Aorta (tissue), 5 donors: ENCODE measurements around the gene SERPINA3. TPM values are rescaled to one million over a fixed set of nuclear protein-coding genes. Genes with fewer than 3 reads are reported as not detected.
A peak's percentile ranks its signal among the peaks of the same experiment; 100 is the strongest.

Experiments used
- ATAC-seq: fragments of 200-7000 bp; cut with Tn5 transposase; one replicate; pipeline ENCODE4 v1.9.1; 2022; ENCODE audit warnings: moderate library complexity; ENCODE audit not compliant: low FRiP score
- DNase-seq, 2 donors: peaks; one replicate each; pipeline ENCODE4 v3.0.0-alpha.2; 2020
- H3K27ac ChIP-seq, 2 donors: one replicate each; pipeline ENCODE4 v1.5.1; 2013; ENCODE audit warnings: low read length in 2 of 2, mild to moderate bottlenecking in 2 of 2, moderate library complexity in 2 of 2, control low read depth in 1 of 2, inconsistent platforms in 1 of 2, low read depth in 1 of 2
- H3K27me3 ChIP-seq, 2 donors: one replicate each; pipeline ENCODE4 v1.6.1; 2013; ENCODE audit warnings: control low read depth in 1 of 2, low read length in 1 of 2, mild to moderate bottlenecking in 1 of 2, moderate library complexity in 1 of 2; ENCODE audit not compliant: insufficient read depth in 2 of 2, control insufficient read depth in 1 of 2
- H3K36me3 ChIP-seq, 2 donors: one replicate each; pipeline ENCODE4 v1.6.1; 2013; ENCODE audit warnings: control low read depth in 1 of 2, low read length in 1 of 2, mild to moderate bottlenecking in 1 of 2; ENCODE audit not compliant: insufficient read depth in 2 of 2, control insufficient read depth in 1 of 2
- H3K4me1 ChIP-seq, 2 donors: one replicate each; pipeline ENCODE4 v1.6.1; 2013; ENCODE audit warnings: low read length in 2 of 2, control low read depth in 1 of 2, mild to moderate bottlenecking in 1 of 2, moderate library complexity in 1 of 2; ENCODE audit not compliant: insufficient read depth in 2 of 2, control insufficient read depth in 1 of 2
- H3K4me3 ChIP-seq, 2 donors: one replicate each; pipeline ENCODE4 v1.5.1; 2013; ENCODE audit warnings: low read length in 2 of 2, control low read depth in 1 of 2, mild to moderate bottlenecking in 1 of 2
- H3K9me3 ChIP-seq: one replicate; pipeline ENCODE4 v1.6.1; 2013; ENCODE audit warnings: mild to moderate bottlenecking, low read length; ENCODE audit not compliant: control insufficient read depth
- WGBS, 2 donors: extraction: QIAGEN DNeasy Blood & Tissue Kit; methylation state at CpG; one replicate each; pipeline ENCODE4 v1.1.7; 2013; 5-methylcytosine and 5-hydroxymethylcytosine counted together
- intact Hi-C, 2 donors: fragments of 100-400 bp; cut with DNase I; formaldehyde crosslinking; loops; one replicate each; pipeline versions ENCODE4 v1.14.2 to v1.15.0; 2022
- polyA plus RNA-seq, 2 donors: library from polyadenylated mRNA; stranded (reverse); fragments of 200-250 nt; gene quantifications; one replicate each; pipeline ENCODE4 v1.2.3, GENCODE V29; 2013
- total RNA-seq, 2 donors: library from RNA; stranded (reverse); fragmentation: NEBNext Ultra II Directional; extraction: Animal tissue kit (Norgen Biotek cat#: 25700); gene quantifications; one replicate each; pipeline ENCODE4 v1.2.1, GENCODE V29; 2021
- donor health status: healthy with polysubstance abuse.
- donor health status: Bipolar disorder and iron deficiency.
- donor health status: DM: no; HTN: no; CAD: no.
- donor health status: DM: no; HTN: no; CAD: no.
- donor health status: DM: yes; HTN: yes; CAD: no.

Gene SERPINA3
- total and polyA plus RNA-seq, 4 donors = 53.2 to 220 (median 159) TPM

DNA sequence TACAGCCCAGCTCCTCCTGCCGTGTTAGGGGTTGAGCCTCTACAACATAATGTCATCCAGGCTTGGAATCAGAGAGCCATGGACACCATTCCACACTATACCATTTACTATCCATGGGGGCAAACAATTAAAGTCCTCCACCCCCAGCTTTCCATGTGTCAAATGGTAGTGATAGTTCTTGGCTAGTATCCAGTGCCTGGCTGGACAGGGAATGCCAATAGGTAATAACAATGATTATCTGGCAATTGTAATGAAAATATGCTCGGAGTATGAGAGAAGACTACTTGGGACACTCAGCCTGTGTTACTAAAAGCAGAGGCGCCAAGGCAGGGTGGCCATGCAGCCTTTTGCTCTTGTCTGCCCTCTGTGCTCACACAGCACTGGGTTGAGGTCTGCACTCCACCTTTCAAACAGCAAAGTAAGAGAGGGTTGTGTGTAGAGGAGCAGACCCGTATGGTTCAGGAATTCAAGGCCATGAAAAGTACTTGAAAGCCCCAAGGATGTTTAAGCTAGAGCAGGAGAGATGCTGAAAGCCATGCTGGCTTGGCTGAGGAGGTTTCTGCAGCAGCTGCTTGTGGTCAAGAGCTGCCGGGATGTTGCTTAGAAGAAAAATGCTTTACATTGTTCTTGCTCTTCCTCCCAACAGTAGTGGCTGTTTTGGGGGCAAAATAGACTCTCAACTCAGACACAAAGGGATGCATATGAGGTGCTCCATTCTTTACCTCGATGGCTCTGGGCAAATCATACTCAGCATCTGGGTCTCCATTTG, 10.6 kb downstream of the SERPINA3 start:
- no peak for DNase-seq
- intact Hi-C loops = no loop called here
- WGBS, 2 donors = 72% methylated on average over 6 of the region's 6 CpGs
- Histone ChIP-seq H3K27me3 (no peaks in the 10 kb centered on the region), H3K9me3 (peaks cover 7% of the 10 kb centered on the region), H3K4me1 (no peaks in the 10 kb centered on the region), H3K27ac (no peak overlapping the region), H3K36me3 (no peaks in the 10 kb centered on the region), H3K4me3 (no peak overlapping the region)
- ATAC-seq = no peak

DNA sequence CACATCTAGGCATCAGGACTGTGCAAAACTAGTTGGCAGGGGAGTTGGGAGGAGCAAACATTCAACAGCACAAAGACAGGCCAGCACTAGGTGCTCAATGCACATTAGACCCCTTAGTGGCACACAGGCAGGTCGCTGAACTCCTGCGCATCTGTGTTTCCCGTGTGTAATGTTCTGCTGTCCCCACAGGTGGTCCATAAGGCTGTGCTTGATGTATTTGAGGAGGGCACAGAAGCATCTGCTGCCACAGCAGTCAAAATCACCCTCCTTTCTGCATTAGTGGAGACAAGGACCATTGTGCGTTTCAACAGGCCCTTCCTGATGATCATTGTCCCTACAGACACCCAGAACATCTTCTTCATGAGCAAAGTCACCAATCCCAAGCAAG, 11.2 kb downstream of the SERPINA3 start:
- H3K36me3 ChIP-seq = no peaks in the 10 kb centered on the region
- H3K27ac ChIP-seq = no peak overlapping the region
- H3K4me1 ChIP-seq = no peaks in the 10 kb centered on the region
- intact Hi-C loops = no loop called here
- 88 to 91% methylated on average over 4 of the region's 4 CpGs for WGBS, 2 donors
- DNase-seq = no peak
- H3K9me3 ChIP-seq = peaks cover 4% of the 10 kb centered on the region
- no peak overlapping the region for H3K4me3 ChIP-seq
- ATAC-seq = no peak
- no peaks in the 10 kb centered on the region for H3K27me3 ChIP-seq

- no peaks in the 10 kb centered on the region for H3K27me3 ChIP-seq
- intact Hi-C loops = no loop called here
- WGBS, 2 donors = 73% methylated on average over 7 of the region's 7 CpGs
- H3K4me3 ChIP-seq = no peak overlapping the region
- H3K36me3 ChIP-seq = no peaks in the 10 kb centered on the region
- H3K4me1 ChIP-seq = no peaks in the 10 kb centered on the region
- DNase-seq (no peak), ATAC-seq (no peak)
- peaks cover 3% of the 10 kb centered on the region for H3K9me3 ChIP-seq
- H3K27ac ChIP-seq = no peak overlapping the region
Observed at GRCh38 chr14:94623856-94624499, 11.8 kb downstream of the SERPINA3 start.

DNA sequence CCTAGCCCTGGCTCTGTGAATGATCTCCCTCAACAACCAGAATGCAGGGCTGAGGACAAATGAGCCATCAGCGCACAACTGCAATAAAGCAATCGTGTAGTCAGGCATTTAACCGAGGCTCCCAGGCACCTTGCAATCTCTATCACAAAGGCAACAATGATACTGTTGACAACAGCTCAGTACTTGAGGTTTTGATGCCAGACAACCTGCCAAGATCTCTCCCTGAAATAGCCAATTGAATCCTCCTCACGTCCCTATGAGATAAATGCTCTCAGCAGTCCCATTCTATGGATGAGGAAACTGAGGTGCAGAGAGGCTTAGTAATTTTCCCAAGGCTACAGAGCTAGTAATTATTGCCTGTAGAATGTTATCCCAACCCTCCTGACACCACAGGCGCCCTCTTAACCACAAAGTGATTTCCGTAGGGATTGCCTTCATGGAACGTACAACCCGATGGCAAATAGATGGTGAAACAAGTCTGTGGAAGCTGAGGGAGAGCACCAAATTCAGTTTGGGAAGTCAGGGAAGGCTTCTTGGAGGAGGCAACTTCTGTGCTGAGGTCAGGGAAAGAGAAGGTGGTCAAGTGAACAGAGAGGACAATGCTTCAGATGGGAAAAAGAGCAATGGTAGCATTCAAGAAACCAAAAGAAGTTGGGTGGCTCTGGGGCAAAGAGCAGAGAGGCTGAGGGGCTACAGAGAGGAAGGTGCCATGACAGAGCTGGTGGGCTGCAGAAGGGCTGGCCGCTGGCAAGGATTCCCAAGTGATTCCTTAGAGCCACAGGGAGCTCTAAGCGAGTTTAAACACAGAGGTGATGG, 12.6 kb downstream of the SERPINA3 start:
- no peak for ATAC-seq
- Histone ChIP-seq H3K27me3 (no peaks in the 10 kb centered on the region), H3K27ac (no peak overlapping the region), H3K9me3 (peaks cover 2% of the 10 kb centered on the region), H3K4me1 (no peaks in the 10 kb centered on the region), H3K36me3 (no peaks in the 10 kb centered on the region), H3K4me3 (no peak overlapping the region)
- DNase-seq = no peak
- intact Hi-C loops = no loop called here
- WGBS, 2 donors = 73 to 76% methylated on average over 10 of the region's 10 CpGs

DNA sequence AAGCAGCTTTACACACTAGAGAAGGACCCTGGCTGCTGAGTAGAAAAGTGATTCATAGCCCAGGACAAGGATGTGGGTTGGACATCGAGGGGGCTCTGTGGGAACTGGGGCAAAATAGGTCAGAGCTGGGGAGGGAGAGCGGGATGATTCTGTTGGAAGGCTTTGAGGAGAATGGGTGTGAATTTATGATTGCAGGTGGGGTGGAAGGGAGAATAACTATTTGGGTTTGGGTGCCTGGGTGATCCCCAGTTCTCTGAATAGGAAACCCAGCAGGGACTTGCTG, 13.1 kb downstream of the SERPINA3 start:
- no peaks in the 10 kb centered on the region for H3K4me1 ChIP-seq
- peak in 1 of 2 donors; percentile 0 for DNase-seq
- no peak overlapping the region for H3K27ac ChIP-seq
- ATAC-seq = no peak
- no peaks in the 10 kb centered on the region for H3K36me3 ChIP-seq
- H3K4me3 ChIP-seq = no peak overlapping the region
- WGBS, 2 donors = 62 to 63% methylated on average over 2 of the region's 2 CpGs
- H3K9me3 ChIP-seq = no peaks in the 10 kb centered on the region
- H3K27me3 ChIP-seq = no peaks in the 10 kb centered on the region
- intact Hi-C loops = no loop called here

DNA sequence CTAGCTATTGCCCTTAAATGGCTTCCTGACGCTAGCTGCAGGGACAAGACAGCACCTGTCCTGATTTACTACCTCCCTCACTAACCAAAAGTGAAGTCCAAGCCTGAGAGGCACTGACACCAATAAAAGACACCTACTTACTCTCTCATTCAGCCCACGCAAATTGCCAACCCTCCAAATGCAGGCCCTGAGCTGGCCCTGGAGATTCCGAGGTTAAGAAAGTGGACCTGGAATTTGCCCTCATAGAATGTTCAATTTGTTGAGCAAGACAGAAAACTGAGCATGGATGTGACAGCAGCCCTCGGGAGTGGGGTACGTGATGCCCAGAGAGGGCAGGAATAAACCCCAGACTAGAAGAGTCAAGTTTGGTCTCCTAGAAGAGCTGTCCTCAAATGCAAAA, 16.4 kb downstream of the SERPINA3 start:
- H3K4me1 ChIP-seq = no peaks in the 10 kb centered on the region
- H3K27ac ChIP-seq = no peak overlapping the region
- H3K9me3 ChIP-seq = no peaks in the 10 kb centered on the region
- H3K36me3 ChIP-seq = no peaks in the 10 kb centered on the region
- intact Hi-C loops = no loop called here
- H3K4me3 ChIP-seq = no peak overlapping the region
- ATAC-seq (no peak), DNase-seq (peak in 1 of 2 donors; percentile 23)
- WGBS, 2 donors = 81% methylated on average over 5 of the region's 5 CpGs
- H3K27me3 ChIP-seq = no peaks in the 10 kb centered on the region

DNA sequence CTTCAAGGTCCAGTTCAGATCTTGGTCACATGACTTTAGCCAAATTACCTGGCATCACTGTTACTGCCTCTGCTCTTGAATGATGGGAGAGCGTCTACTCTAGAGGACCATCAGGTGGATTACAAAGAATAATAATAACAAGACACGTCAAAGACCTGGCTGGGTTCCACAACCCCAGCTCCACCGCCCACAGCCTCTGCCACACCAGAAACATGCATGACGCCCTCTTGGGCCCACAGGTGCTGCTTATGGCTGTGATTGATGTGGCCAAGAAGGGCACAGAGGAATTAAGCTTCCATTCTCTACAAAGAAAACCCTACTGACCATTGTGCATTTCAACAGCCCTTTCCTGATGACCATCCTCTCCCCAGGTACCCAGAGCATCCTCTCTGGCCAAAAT, 18.2 kb downstream of the SERPINA3 start:
- 78 to 81% methylated on average over 4 of the region's 4 CpGs for WGBS, 2 donors
- no peaks in the 10 kb centered on the region for H3K36me3 ChIP-seq
- H3K4me1 ChIP-seq = no peaks in the 10 kb centered on the region
- peak in 1 of 2 donors; percentile 27 for DNase-seq
- no peak overlapping the region for H3K4me3 ChIP-seq
- ATAC-seq = no peak
- no peaks in the 10 kb centered on the region for H3K27me3 ChIP-seq
- H3K9me3 ChIP-seq = no peaks in the 10 kb centered on the region
- no peak overlapping the region for H3K27ac ChIP-seq
- intact Hi-C loops = no loop called here

- H3K4me3 ChIP-seq = no peak overlapping the region
- H3K27ac ChIP-seq = no peak overlapping the region
- no peaks in the 10 kb centered on the region for H3K36me3 ChIP-seq
- H3K4me1 ChIP-seq = no peaks in the 10 kb centered on the region
- DNase-seq (no peak), ATAC-seq (no peak)
- intact Hi-C loops = no loop called here
- no peaks in the 10 kb centered on the region for H3K27me3 ChIP-seq
- WGBS, 2 donors = 95 to 100% methylated on average over 1 of the region's 1 CpG
- H3K9me3 ChIP-seq = no peaks in the 10 kb centered on the region
Observed at GRCh38 chr14:94631050-94631449, 18.9 kb downstream of the SERPINA3 start.
